ENCODE measurements around the gene IFT25. TPM values are rescaled to one million over a fixed set of nuclear protein-coding genes. Genes with fewer than 3 reads are reported as not detected.
"Not testable (repeated sequence)": the region's sequence is repeated elsewhere in the genome, so short reads cannot be mapped to it uniquely, and the experiment has no call there.

The IFT25 gene
- total RNA-seq, 1 donor from 2014 or later = 19.4 TPM

DNA sequence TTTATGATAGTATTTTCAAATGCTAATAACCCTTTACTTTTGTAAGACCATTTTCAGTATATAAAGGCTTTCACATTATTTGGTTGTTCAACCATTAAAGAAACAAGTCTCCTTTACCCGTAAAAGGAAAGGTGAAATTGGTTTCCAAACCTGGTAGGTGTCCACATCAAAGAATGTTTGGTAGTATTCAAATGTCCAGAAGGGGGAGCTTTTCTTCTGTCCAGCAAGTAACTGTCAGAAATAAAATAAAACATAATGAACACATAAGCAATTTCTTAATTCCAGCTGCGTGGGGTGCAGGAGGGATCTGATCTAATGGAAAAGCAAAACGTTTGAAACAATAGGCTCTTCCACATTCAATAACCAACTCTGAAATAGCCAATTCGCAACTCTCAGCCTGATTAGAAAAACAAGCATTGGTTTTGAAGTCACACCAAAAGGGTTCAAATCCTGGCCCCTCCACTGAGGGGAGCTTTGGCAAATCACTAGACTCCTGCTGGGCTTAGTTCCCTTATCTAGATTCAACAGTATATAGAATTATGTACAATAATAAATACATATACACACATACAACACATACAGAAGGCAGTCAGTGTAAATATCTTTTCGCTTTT lies 66.9 kb downstream of the IFT25 start:
- intact Hi-C loops (cut with DNase I) = no loop called here
- Histone ChIP-seq H3K36me3 (peaks cover 0 to 20% of the 10 kb centered on the region in 2 donors), H3K27me3 (no peaks in the 10 kb centered on the region), H3K4me3 (no peak overlapping the region), H3K27ac (no peak overlapping the region), H3K9me3 (no peaks in the 10 kb centered on the region), H3K4me1 (no peaks in the 10 kb centered on the region)
- TF ChIP-seq POLR2A (IDR thresholded peaks at IDR 0.05) = no peak
- TF ChIP-seq, protein P1, sequence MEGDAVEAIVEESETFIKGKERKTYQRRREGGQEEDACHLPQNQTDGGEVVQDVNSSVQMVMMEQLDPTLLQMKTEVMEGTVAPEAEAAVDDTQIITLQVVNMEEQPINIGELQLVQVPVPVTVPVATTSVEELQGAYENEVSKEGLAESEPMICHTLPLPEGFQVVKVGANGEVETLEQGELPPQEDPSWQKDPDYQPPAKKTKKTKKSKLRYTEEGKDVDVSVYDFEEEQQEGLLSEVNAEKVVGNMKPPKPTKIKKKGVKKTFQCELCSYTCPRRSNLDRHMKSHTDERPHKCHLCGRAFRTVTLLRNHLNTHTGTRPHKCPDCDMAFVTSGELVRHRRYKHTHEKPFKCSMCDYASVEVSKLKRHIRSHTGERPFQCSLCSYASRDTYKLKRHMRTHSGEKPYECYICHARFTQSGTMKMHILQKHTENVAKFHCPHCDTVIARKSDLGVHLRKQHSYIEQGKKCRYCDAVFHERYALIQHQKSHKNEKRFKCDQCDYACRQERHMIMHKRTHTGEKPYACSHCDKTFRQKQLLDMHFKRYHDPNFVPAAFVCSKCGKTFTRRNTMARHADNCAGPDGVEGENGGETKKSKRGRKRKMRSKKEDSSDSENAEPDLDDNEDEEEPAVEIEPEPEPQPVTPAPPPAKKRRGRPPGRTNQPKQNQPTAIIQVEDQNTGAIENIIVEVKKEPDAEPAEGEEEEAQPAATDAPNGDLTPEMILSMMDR (IDR thresholded peaks at IDR 0.05) = peak; percentile 29 to 43 (median 42)
- TF ChIP-seq POLR2AphosphoS5 (IDR thresholded peaks at IDR 0.05; ENCODE audit: insufficient read depth in 1 of 2, low read depth in 1 of 2) = no peak
- DNase-seq (ENCODE audit: extremely low spot score in 2 of 2) = no peak

DNA sequence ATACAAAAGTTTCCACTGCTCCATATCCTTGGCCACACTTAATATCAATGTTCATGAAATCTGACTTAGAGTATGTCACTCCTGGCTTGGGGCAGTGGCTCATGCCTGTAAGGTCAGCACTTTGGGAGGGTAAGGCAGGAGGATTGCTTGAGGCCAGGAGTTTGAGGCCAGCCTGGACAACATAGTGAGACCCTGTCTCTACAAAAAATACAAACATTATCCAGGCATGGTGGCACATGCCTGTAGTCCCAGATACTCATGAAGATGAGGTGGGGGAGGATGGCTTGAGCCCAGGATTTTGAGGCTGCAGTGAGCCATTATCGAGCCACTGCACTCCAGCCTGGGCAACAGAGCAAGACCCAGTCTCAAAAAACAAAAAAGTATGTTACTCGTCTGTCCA lies 70.3 kb downstream of the IFT25 start:
- H3K9me3 ChIP-seq; H3K27ac ChIP-seq; H3K4me1 ChIP-seq; H3K4me3 ChIP-seq; intact Hi-C loops (cut with DNase I); H3K27me3 ChIP-seq; DNase-seq (ENCODE audit: extremely low spot score in 2 of 2): not testable (repeated sequence)
- peaks cover 4 to 28% of the 10 kb centered on the region in 2 donors for H3K36me3 ChIP-seq

DNA sequence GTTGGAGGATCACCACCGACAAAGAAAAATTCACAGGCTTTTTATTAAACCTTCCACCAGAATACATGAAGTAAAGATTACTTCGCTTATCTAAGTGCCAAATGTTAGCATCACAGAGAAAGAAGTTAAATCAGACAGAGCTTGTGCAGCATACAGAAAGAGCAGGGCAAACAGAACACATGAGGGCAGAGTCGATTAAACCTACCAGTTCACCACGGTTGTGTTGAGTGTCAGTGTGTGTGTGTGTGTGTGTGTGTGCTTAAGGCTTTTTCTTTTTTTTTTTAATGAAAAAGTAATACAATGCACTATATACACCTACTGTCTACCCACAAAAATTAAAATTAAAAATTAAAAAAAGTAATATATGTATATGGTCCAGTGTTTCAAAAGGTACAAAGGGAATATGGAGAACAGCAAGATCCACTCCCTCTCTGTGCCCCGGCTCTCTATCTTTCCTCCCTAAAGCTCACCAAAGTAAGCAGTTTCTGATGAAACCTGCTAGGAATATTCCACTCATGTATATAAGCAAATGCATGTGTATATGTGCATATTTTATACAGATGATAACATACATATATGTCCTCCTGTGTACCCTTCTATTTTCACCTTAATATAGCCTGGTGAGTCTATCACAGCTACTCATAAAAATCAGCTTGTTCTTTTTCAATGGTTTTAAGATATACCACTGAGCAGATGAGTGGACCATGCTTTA lies 73.6 kb downstream of the IFT25 start:
- TF ChIP-seq POLR2A (IDR thresholded peaks at IDR 0.05) (no peak), POLR2AphosphoS5 (IDR thresholded peaks at IDR 0.05; ENCODE audit: insufficient read depth in 1 of 2, low read depth in 1 of 2) (no peak)
- TF ChIP-seq, protein P1 (IDR thresholded peaks at IDR 0.05) = no peak
- H3K27me3 ChIP-seq = no peaks in the 10 kb centered on the region
- no peak overlapping the region for H3K27ac ChIP-seq
- peaks cover 4 to 40% of the 10 kb centered on the region in 2 donors for H3K36me3 ChIP-seq
- no peaks in the 10 kb centered on the region for H3K9me3 ChIP-seq
- H3K4me1 ChIP-seq = no peaks in the 10 kb centered on the region
- no peak overlapping the region for H3K4me3 ChIP-seq
- no peak for DNase-seq (ENCODE audit: extremely low spot score in 2 of 2)
- intact Hi-C loops (cut with DNase I) = no loop called here

Other genes starting within 250 kb of the IFT25 start
- 1.2 TPM for gene GLIS1, start 206.5 kb downstream of the IFT25 start, total RNA-seq
- 12.3 TPM for gene NDC1, start 107.4 kb downstream of the IFT25 start, total RNA-seq
- gene YIPF1, start 55.9 kb downstream of the IFT25 start, total RNA-seq = 22.1 TPM
- not detected for gene DIO1, start 51.5 kb downstream of the IFT25 start, total RNA-seq
- gene LRRC42, start 651 bp upstream of the IFT25 start, total RNA-seq = 31.7 TPM
- not detected for gene LDLRAD1, start 72.5 kb upstream of the IFT25 start, total RNA-seq
- 113 TPM for gene TMEM59, start 107.5 kb upstream of the IFT25 start, total RNA-seq
- gene TCEANC2, start 107.9 kb upstream of the IFT25 start, total RNA-seq = 4.7 TPM
- not detected for gene CDCP2, start 207.3 kb upstream of the IFT25 start, total RNA-seq